GM19023 (cell line): ENCODE measurements around the gene TMEM138.
A peak's percentile ranks its signal among the peaks of the same experiment; 100 is the strongest.
"Not testable (repeated sequence)": the region's sequence is repeated elsewhere in the genome, so short reads cannot be mapped to it uniquely, and the experiment has no call there.

Experiments used
- ATAC-seq: cut with Tn5 transposase; IDR thresholded peaks from one replicate; pipeline ENCODE4 v1.9.1; 2021; ENCODE audit warnings: mild to moderate bottlenecking, moderate library complexity; ENCODE audit not compliant: unreplicated experiment

Gene TMEM138

DNA sequence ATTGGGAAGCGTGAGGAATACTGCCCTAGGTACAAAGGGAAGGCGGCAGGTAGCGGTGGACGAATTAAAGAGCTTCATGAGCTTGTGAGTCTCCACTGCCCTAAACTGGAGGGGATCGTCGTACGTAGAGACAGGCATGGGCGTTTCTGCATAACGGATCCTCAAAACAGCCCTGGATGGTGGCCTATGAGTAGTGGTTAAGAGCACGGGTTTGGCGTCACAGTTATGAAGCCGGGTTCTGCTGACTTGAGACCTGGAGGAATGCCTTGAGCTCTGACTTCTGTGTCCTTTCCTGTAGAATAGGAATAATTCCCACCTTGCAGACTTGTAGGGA, 335 bp downstream of the TMEM138 start:
- ATAC-seq: no peak

DNA sequence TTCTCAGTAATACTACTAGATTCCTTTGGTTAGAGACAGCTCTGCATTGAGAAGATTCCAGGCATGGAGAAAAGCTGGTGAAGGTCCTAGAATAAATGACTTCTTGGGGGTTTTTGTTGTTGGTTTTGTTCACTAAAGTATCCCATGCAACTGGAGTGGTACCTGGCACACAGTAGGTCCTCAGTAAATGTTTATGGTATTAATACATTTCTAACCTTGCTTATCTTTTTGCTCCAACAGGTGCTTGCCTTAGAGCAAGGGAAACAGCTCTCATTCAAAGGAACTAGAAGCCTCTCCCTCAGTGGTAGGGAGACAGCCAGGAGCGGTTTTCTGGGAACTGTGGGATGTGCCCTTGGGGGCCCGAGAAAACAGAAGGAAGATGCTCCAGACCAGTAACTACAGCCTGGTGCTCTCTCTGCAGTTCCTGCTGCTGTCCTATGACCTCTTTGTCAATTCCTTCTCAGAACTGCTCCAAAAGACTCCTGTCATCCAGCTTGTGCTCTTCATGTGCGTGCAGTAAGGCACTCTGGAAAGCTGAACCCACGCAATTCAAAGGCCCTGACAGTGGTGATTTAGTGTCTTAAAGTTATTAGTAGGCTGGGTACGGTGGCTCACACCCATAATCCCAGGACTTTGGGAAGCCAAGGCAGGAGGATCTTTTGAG, 2.0 kb downstream of the TMEM138 start:
- ATAC-seq: no peak

DNA sequence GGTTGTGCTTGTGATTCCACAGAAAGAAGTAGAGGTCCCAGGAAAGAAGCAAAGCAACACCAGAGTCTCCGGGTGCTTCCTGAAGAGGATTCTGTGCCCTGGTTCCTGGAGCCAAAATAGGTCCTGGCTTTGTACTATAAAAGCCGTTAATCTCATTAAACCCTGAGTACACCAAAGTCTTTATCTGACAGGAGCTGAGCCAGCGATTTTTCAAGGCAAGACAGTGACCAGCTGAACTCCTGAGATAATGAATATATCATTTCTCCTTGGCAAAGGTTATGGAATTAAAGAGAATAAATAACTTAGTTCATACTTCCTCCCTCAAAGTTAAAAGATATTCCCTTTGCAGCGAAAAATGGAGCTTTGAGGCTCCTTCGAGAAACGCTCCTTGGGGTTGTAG, 5.2 kb downstream of the TMEM138 start:
- ATAC-seq: no peak

DNA sequence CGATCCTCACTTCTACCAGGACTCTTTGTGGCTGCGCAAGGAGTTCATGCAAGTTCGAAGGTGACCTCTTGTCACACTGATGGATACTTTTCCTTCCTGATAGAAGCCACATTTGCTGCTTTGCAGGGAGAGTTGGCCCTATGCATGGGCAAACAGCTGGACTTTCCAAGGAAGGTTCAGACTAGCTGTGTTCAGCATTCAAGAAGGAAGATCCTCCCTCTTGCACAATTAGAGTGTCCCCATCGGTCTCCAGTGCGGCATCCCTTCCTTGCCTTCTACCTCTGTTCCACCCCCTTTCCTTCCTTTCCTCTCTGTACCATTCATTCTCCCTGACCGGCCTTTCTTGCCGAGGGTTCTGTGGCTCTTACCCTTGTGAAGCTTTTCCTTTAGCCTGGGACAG, 6.5 kb downstream of the TMEM138 start:
- ATAC-seq: no peak

DNA sequence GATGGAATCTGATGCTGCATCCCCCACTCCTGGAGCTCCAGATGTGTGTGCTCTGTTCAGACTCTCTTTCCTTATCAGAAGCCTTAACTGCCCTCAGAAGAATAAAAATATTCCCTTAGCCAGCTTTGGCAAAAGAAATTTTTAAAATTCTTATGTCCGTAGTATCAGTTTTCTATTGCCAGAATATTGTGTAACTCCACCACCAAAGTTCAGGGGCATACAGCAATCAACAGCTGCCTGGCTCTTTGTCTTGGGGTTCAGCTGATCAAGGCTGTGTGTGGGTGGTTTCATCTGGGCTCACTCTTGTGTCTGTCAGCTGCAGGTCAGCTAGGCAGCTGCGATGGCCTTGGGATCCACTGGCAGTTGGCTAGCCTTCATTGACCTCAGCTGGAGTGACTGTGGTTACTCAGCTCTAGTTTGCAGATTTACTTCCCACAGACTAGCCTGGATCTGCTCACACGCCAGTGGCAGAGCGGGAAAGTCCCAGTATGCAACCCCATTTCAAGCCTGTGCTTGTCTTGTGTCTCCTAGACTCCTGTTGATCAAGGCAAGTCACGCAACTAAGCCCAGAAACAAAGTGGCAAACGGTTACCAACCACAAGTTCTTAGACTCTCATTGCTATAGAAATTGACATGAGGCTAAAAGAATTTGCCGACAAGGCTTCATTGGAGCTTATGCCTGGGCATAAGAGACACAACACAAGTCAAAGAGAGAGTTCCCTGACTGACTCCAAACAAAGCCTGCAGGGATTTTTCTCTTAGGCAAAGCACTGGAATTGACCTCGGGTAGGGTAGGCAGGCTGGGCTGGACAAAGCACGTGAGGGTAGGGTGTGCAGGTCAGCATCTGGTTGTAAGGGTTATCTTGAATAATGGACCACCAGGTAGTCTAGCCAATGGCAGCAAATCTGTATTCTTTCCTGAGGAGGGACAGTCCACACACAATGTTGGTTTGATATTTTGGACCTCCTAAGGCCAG, 7.5 kb downstream of the TMEM138 start:
- peak; percentile 63 for ATAC-seq

DNA sequence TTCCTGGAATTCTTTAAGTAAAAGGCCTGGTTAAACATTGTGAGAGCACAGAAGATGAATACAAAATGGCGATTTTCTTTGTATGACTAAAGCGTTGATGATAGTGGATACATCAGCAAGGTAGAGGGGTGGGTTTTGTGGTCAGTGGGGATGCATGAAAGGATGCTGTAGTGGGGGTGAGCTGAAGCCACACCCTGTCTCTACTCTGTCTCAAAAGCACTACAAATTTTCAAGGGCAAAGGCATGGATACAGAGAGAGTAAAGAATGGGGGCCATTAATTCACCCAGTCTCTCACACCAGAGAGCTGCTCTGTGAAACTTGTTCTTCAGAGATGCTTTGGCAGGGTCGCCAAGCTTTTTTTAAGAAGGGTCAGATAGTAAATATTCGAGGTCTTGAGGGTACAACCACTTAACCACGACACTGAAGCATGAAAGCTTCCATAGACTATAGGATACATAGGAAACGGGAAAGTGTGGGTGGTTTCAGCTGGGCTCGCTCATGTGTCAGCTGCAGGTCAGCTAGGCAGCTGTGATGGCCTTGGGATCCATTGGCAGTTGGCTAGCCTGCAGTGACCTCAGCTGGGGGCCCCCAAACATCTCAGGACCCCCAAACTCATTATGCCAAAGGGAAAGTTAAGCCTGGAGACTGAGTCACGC, 8.3 kb downstream of the TMEM138 start:
- ATAC-seq: no peak

DNA sequence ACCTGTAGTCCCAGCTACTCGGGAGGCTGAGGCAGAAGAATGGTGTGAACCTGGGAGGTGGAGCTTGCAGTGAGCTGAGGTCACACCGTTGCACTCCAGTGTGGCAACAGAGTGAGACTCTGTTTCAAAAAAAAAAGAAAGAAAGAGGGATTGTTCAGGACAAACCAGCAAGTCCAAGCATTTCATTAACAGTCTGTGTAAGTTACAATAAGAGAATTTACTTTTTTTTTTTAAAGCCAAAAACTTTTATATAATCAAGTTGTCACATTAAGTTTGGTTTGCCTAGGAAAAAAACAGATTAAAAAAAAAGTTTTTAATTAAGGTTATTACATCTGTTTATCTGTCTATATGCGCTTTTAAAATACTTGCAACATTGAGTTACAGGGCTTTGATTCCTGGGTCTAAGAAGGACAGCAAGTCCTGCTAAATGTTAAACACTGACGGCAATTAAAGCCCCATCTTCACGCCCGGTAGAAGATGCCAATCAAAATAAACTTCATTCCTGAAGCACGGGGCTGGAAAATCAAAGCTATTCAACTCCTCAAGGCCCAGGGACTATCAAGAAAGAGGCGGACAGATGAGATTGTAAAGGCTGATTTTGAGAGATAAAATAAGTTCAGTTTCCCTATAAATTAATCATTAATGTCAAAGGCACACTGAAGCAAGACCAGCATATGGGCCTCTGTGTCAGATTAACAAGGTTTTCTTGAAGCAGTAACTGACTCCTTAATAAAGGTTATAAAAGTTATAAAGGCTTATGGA, 10.7 kb downstream of the TMEM138 start:
- ATAC-seq: no peak

DNA sequence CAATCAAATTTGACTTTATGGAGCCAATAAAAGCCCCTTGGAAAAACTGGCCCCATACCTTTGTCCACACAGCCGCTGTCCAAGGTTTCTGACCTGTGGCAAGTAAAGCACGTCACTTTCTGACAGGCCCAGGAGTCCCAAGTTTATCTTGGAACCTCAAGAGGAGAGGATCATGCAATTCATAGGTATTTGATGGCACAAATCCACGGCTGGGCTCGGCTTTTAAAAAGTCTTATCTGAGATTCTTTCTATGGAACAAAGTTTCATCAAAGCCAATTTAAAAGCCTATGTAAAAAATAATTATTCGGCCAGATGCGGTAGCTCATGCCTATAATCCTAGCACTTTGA, 13.6 kb downstream of the TMEM138 start:
- ATAC-seq: no peak

DNA sequence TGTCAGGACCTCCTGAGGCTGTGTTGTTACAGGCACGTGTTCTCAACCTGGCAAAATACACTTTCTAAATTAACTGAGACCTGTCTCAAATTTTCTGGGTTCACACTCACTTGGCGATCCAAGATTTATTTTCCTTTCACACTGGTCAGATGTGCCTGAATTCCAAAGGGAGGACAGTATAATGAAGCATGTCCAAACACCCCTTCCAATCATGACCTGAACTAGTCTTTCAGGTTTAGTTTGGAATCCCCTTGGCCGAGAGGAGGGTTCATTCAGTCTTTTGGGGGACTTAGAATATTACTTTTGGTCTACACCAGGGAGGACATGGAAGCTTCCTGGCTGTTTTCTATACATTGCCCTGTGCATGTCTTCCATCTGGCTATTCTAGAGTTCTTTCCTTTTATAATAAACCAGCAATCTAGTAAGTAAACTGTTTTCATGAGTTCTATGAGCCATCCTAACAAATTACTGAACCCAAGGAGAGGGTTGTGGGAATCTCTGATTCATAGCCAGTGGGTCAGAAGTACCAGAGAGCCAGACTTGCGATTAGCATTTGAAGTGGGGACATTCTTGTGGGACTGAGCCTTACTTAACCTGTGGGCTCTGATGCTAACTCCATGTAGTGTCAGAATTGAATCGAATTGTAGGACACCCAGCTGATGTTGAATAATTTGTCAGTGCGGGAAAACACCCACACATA, 15.4 kb downstream of the TMEM138 start:
- ATAC-seq: no peak

DNA sequence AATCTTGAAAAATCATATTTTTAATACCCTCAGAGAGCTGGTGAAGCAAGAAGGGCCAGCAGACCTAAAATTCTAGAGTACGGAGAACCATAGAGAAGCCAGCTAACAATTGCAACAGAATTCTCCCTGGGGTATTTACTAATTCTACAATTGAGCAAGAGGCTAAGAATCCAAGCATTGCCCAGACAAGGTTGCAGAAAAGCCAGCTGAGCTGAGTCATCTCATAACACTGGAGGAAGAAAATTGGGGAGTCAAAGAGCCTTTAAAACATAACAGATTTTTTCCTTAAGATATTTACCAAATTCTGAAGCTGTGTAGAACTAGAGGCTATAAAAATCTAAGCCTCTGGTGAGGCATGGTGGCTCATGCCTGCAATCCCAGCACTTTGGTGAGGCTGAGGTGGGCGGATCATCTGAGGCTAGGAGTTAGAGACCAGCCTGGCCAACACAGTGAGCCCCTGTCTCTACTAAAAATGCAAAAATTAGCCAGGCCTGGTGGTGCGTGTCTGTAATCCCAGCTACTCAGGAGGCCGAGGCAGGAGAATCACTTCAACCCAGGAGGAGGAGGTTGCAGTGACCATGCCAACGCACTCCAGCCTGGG, 16.6 kb downstream of the TMEM138 start:
- no peak for ATAC-seq

DNA sequence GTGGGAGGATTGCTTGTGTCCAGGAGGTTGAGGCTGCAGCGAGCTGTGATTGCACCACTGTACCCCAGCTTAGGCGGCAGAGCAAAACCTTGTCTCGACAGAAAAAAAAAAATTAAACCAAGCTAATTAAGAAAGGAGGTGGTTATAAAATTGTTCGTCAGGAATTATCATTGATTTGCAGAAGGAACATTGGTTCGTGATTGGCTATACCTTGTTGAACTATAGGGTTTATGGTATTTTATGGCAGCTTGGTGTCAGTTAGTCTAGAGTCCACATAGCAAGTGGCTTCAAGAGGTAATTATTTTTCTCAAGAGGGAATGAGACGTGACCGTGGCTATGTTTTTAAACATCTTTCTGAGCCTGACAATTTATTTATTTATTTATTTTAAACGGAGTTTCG, 18.7 kb downstream of the TMEM138 start:
- no peak for ATAC-seq

DNA sequence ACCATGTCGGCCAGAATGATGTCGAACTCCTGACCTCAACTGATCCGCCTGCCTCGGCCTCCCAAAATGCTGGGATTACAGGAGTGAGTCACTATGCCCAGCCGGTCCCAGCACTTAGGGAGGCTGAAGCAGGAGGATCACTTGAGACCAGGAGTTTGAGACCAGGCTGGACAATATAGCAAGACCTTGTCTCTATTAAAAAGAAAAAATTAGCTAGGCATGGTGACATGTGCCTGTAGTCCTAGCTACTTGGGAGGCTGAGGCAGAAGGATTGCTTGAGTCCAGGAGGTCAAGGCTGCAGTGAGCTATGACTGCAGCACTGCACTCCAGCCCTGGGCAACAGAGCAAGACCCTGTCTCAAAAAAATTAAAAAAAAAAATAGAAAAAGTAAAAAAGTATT, 21.7 kb downstream of the TMEM138 start:
- not testable (repeated sequence) for ATAC-seq

DNA sequence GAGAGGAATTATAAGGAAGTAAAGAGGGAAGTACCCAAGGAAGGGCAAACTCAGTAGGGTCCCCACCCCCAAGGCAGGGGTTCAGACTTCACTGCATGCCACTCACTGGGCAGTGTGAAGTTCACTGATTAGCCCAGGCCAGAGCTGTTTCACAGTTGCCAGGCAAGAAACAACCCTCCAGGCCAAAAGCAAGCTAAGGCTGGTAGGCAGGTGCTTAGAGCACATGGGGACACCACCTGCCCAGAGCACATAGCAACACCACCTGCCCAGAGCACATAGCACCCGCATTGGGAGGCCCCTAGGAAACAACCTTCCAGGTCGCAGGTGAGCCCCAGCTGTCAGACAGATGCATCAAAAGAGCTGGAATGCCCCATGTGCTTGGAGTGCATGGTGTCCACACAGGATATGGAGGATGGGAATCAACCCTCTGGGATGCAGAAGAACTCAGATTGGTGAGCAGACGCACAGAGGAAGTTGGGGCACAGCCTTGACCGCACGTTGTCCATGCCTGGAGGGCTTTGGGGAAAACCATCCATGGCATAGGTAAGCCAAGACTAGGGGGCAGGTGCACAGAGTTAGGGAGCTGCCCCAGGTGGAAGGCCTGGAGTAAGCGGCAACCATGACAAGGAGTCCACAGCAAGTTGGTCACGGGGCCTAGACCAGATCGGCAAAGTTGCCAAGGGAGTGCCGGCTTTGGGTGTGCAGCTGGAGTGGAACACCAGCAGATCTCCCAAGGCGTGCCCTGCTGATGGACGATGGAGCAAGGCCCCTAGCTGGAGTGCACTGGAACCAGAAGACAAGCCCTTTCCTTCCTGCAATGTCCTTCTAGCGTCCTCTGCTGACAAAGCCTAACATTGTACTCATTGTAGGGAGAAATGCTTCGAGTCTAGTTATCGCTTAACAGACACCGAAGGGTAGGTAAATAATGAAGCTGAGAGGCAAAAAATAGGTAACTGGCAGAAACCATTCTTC, 22.4 kb downstream of the TMEM138 start:
- ATAC-seq: no peak

DNA sequence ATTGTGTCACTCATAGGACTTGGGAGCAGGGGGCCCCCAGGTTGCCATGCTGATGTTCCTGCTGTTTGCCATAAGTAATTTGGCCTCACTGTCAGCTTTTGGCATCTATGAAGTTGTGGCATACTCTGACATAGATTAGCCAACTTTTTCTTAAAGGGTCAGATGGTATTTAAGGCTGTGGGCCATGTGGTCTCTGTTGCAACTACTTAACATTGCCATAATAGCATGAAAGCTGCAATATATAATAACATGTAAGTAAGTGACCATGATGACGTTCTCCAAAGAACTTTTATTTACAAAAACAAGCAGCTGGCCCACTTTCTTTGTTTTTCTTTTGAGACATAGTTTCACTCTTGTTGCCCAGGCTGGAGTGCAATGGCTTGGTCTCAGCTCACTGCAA, 28.0 kb downstream of the TMEM138 start:
- ATAC-seq: no peak

DNA sequence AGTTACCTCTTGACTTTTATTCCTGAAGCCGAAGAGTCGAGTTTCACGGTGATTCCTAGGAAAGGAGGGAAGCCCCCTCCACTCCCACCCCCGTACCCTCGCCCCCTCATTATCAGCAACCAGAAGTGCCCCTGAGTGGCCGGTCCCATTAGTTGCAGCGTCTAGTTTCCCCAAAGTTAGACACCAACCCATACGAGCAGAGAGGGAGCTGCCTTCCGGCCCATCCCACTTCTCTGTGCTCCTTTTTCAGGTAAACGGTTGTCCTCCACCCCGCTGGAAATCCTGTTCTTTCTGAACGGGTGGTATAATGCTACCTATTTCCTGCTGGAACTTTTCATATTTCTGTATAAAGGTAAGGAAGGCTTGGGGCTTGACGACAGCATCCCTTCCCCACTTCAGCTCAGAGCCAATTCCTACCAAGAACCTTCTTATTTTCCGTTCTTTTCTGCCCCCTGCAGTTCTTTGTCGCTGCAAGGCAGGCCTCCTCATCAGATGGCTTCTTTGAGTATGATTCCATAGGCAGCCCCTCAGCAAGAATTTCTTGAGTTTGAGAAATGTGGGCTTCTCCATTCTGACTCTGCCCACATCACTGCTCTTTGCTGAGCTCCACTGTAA, 30.9 kb downstream of the TMEM138 start:
- no peak for ATAC-seq

DNA sequence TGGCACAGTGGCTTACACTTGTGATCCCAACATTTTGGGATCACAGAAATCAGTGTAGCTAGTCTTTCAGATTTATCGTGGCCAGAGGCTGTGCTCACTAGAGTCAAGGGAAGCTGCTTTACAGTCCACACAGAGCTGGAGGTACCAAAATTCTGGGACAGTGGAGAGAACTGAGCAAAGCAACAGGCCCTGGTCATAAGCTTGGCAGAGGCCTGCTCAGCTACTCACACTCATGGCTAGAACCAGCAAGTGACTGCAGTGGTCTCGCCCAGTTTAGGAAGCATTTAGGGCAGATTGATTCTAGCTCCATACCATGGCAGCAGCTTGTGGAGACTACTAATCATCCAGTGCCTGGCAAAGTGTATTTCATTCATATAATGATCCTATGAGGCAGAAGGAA, 39.0 kb downstream of the TMEM138 start:
- no peak for ATAC-seq

DNA sequence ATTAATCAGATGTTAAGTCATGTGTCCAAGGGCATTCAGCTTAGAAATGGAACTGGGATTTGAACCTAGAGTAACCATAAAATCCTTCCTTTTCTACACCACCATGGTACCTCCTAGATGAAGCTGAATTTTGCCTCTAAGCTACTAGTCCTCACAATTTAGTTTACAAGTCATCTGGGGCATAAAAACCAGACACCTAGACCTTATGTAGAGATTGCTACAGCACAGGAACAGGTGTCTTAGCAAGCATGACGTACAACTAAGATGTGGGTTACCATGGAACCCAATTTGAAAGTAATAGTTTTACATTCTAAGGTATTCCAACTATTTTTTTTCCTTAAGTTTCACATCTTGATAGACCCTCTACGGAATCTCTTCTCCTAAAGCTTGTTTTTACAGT, 39.4 kb downstream of the TMEM138 start:
- ATAC-seq: no peak

DNA sequence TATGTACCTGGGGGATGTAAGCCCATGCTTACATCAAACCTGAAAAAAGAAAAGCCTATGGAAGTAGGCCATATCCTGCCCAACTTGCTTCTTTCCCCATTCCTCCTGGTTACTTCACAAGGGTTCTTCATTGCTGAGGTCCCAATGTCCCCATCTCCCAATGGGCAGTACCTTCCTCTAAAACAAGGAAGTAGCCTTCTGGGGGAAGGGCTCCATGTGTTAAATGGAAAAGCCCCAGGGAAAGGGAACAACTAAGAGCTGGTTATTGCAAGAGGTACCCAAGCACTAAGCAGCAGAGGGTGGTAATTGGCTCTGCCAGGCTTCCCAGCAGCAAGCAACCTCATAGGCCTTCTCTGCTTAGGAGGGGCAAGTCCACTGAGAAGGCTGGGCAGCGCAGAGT, 41.5 kb downstream of the TMEM138 start:
- no peak for ATAC-seq

DNA sequence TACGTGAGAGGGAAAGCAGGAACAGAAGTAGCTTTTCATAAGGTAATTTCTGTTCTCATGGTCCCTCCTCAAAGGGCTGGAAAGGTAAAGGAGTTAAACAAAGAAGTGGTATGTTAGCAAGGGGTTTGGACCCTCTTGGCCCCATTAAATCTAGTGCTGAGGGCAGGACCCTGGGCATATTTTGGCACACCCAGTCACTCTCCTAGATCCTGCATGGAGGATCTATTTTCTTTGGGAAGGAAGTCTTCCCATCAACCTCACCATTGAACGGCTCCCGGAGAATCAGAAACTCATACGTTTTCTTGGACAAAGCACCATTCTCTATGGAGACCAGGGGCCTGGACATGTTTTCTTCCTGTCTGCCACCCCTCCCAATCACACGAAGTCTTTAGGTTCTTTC, 41.9 kb downstream of the TMEM138 start:
- ATAC-seq: no peak
